Small intestine (tissue), 7 donors: ENCODE measurements around the gene SP7. TPM values are rescaled to one million over a fixed set of nuclear protein-coding genes. Genes with fewer than 3 reads are reported as not detected.
A peak's percentile ranks its signal among the peaks of the same experiment; 100 is the strongest.

Experiments
- DNase-seq, 2 donors: peaks; one replicate each; pipeline versions ENCODE4 v3.0.0 to v3.0.0-alpha.2; 2013
- FAIRE-seq: peaks from 2 replicates; lab custom pipeline; 2012; peaks lifted over from hg19 to GRCh38; lab: Jason Lieb, UNC
- H3K27ac ChIP-seq, 3 donors: one replicate each; pipeline ENCODE4 v1.5.1; 2013; ENCODE audit warnings: low read length in 2 of 3, mild to moderate bottlenecking in 2 of 3, control low read depth in 1 of 3, inconsistent platforms in 1 of 3, low read depth in 1 of 3, moderate library complexity in 1 of 3
- H3K27me3 ChIP-seq, 3 donors: one replicate each; pipeline ENCODE4 v1.6.1; 2013; ENCODE audit warnings: low read length in 3 of 3, inconsistent platforms in 1 of 3; ENCODE audit not compliant: control insufficient read depth in 3 of 3, insufficient read depth in 3 of 3
- H3K36me3 ChIP-seq, 3 donors: one replicate each; pipeline ENCODE4 v1.6.1; 2013; ENCODE audit warnings: low read length in 3 of 3, inconsistent platforms in 1 of 3, low read depth in 1 of 3, mild to moderate bottlenecking in 1 of 3, moderate library complexity in 1 of 3; ENCODE audit not compliant: control insufficient read depth in 3 of 3, insufficient read depth in 2 of 3
- H3K4me1 ChIP-seq, 3 donors: one replicate each; pipeline ENCODE4 v1.6.1; 2013; ENCODE audit warnings: low read length in 2 of 3, inconsistent platforms in 1 of 3, low read depth in 1 of 3, mild to moderate bottlenecking in 1 of 3, moderate library complexity in 1 of 3; ENCODE audit not compliant: control insufficient read depth in 3 of 3, insufficient read depth in 2 of 3
- H3K4me3 ChIP-seq, 3 donors: one replicate each; pipeline ENCODE4 v1.5.1; 2013; ENCODE audit warnings: low read length in 3 of 3, control low read depth in 1 of 3, inconsistent platforms in 1 of 3, low read depth in 1 of 3, mild to moderate bottlenecking in 1 of 3, moderate library complexity in 1 of 3
- H3K9me3 ChIP-seq, 2 donors: one replicate each; pipeline ENCODE4 v1.6.1; 2013; ENCODE audit warnings: low read depth in 1 of 2, low read length in 1 of 2; ENCODE audit not compliant: control insufficient read depth in 2 of 2, insufficient read depth in 1 of 2
- WGBS, 3 donors: extraction: QIAGEN DNeasy Blood & Tissue Kit; methylation state at CpG; one replicate each; pipeline ENCODE4 v1.1.7; 2013; 5-methylcytosine and 5-hydroxymethylcytosine counted together
- polyA plus RNA-seq, 4 donors: library from polyadenylated mRNA; stranded (reverse) in 3 of 4; unstranded in 1 of 4; fragments of 200-250 nt in 3 of 4; fragments of 120-200 nt in 1 of 4; gene quantifications; one replicate each; pipeline versions ENCODE4 v1.2.1 to v1.2.3, GENCODE V29; 2013
- donor health status: healthy with polysubstance abuse.
- donor health status: control.
- donor health status: control.
- donor health status: Bipolar disorder and iron deficiency.
- donor health status: healthy.

Gene SP7
- polyA plus RNA-seq, 4 donors = 0.01 TPM; not detected in 3

DNA sequence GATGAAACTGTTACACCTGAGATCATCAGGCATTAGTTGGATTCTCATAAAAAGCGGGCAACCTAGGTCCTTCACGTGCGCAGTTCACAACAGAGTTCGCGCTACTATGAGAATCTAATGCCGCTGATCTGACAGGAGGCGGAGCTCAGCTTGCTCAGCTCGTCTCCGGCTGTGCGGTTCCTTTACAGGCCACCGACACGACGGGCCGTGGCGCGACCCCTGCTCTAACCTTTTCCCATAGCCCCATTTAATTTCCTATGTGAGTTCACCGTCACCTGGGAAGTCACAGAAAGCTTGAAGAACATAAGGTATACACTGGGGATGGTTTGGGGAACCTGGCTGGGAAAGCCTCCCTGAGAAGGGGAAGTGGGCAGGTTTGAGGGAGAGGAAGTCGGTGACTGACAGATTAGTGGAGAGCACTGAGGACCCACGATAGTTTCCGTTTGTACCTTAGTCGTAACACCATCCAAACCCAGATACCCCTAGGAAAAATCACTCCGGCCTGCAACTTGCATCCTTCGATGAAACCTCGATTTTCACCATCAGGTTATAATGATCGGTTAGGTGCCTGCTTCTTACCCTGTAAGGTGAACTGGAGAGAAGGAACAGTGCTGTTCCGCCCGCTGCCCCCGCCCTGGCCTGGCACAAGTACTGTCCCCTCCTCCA lies 11.9 kb downstream of the SP7 start:
- H3K27me3 ChIP-seq = peaks cover 0 to 44% (median 0%) of the 10 kb centered on the region in 3 donors
- DNase-seq (peak in 1 of 2 donors; percentile 49), FAIRE-seq (no peak)
- H3K27ac ChIP-seq = peak overlapping the region; percentile 79 to 97 (median 82)
- peaks cover 0 to 3% (median 2%) of the 10 kb centered on the region in 3 donors for H3K36me3 ChIP-seq
- peaks cover 3 to 27% (median 8%) of the 10 kb centered on the region in 3 donors for H3K4me1 ChIP-seq
- WGBS, 3 donors = 30 to 46% (median 46%) methylated on average over 28 of the region's 28 CpGs
- H3K9me3 ChIP-seq = no peaks in the 10 kb centered on the region
- peak overlapping the region; percentile 57 to 73 (median 57) for H3K4me3 ChIP-seq

DNA sequence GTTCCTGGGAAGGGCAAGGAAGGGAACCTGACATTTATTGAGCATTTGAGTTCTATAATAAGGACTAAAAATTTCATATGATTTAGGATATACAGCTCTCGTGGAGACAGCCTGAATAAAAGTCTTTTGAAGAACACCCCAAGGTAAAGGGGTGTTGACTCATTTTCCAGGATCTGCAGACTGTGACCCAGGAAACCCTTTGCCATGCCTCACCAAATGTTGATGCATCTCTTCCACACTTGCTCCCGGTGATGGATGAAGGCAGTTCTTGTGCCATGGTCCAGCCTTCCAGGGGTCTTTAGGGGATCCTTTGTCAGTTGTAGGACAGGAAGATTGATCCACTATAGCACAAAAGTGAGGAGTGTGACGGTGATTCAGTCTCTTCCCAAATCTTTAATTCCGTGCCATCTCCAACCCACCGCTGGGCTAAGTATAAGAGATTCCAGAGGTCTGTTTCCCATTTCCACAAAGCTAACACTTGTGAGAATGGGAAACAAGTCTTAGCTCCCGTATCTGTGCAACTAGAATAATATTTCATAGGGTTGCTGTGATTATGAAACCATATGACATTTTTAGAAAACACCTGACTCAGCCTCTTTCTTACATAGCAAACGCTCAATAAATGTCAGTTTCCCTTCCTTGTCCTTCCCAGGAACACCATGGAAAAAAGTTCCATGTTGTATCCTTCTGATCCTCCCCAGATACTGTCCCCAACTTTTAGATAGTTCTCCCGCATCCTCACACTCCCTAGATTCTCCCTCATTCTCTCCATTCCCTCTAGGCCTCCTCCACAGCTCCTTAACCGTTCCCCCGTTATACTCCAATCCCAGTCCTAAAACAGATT lies 15.6 kb downstream of the SP7 start:
- DNase-seq (no peak), FAIRE-seq (no peak)
- peaks cover 3 to 21% (median 8%) of the 10 kb centered on the region in 3 donors for H3K4me1 ChIP-seq
- H3K27me3 ChIP-seq = peaks cover 0 to 15% (median 0%) of the 10 kb centered on the region in 3 donors
- peak overlapping the region; percentile 73 to 90 (median 84) for H3K27ac ChIP-seq
- H3K9me3 ChIP-seq = no peaks in the 10 kb centered on the region
- H3K4me3 ChIP-seq = peak overlapping the region; percentile 37 to 66 (median 61)
- 39 to 42% (median 42%) methylated on average over 10 of the region's 10 CpGs for WGBS, 3 donors
- H3K36me3 ChIP-seq = peaks cover 5 to 24% (median 7%) of the 10 kb centered on the region in 3 donors

- Histone ChIP-seq H3K9me3 (no peaks in the 10 kb centered on the region), H3K4me1 (no peaks in the 10 kb centered on the region), H3K27me3 (no peaks in the 10 kb centered on the region), H3K27ac (no peak overlapping the region), H3K4me3 (no peak overlapping the region), H3K36me3 (peaks cover 7 to 62% (median 7%) of the 10 kb centered on the region in 3 donors)
- DNase-seq = no peak
- WGBS, 3 donors = 54 to 60% (median 58%) methylated on average over 3 of the region's 3 CpGs
- no peak for FAIRE-seq
These were observed 22.2 kb downstream of the SP7 start for GRCh38 chr12:53313996-53314395.

- no peak overlapping the region for H3K4me3 ChIP-seq
- DNase-seq (no peak), FAIRE-seq (no peak)
- WGBS, 3 donors = 67 to 77% (median 69%) methylated on average over 4 of the region's 4 CpGs
- no peaks in the 10 kb centered on the region for H3K27me3 ChIP-seq
- H3K36me3 ChIP-seq = peaks cover 15 to 74% (median 24%) of the 10 kb centered on the region in 3 donors
- no peak overlapping the region for H3K27ac ChIP-seq
- no peaks in the 10 kb centered on the region for H3K9me3 ChIP-seq
- no peaks in the 10 kb centered on the region for H3K4me1 ChIP-seq
These were observed 27.9 kb downstream of the SP7 start for GRCh38 chr12:53308276-53308675.

GRCh38 chr12:53306826-53307225 lies 29.3 kb downstream of the SP7 start:
- Histone ChIP-seq H3K27me3 (no peaks in the 10 kb centered on the region), H3K4me3 (no peak overlapping the region), H3K9me3 (no peaks in the 10 kb centered on the region), H3K27ac (no peak overlapping the region), H3K36me3 (peaks cover 15 to 82% (median 24%) of the 10 kb centered on the region in 3 donors), H3K4me1 (no peaks in the 10 kb centered on the region)
- WGBS, 3 donors = 95 to 99% (median 95%) methylated on average over 7 to 10 of the region's 10 CpGs
- DNase-seq (no peak), FAIRE-seq (no peak)

DNA sequence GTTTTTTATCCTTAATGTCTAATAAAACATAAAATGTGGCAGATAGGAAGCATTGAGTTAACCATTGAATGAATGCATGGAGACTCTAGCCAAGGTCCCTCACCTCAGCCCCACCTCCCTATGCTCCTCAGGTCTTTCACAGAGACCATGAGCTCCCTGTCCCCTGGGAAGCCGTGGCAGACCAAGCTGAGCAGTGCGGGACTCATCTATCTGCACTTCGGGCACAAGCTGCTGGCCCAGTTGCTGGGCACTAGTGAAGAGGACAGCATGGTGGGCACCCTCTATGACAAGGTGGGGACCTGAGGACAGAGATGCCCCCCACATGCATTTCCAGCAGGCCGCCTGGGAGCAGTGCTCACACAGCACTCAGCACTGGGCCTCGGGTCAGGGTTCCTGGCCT lies 33.3 kb downstream of the SP7 start:
- DNase-seq (no peak), FAIRE-seq (no peak)
- H3K4me3 ChIP-seq = no peak overlapping the region
- H3K4me1 ChIP-seq = peaks cover 2 to 12% (median 10%) of the 10 kb centered on the region in 3 donors
- peaks cover 14 to 66% (median 21%) of the 10 kb centered on the region in 3 donors for H3K36me3 ChIP-seq
- no peaks in the 10 kb centered on the region for H3K9me3 ChIP-seq
- 93 to 97% (median 93%) methylated on average over 5 of the region's 5 CpGs for WGBS, 3 donors
- no peak overlapping the region for H3K27ac ChIP-seq
- no peaks in the 10 kb centered on the region for H3K27me3 ChIP-seq

DNA sequence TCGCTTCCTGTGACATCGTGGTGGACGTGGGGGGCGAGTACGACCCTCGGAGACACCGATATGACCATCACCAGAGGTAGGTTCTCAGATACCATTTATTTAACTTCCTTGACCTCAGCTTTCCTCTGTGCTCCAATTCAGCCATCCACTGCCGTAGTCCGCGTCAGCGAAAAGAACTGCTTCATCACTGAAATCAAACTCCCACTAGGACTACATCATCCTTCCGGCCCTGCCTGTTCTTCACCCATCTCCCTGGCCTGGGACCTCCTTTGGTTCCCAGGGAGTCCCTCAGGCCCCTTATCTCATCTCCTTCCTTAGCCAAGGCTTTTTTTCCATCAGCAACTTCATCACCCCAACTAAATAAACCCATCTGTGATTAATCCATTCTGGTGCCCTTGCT lies 36.0 kb downstream of the SP7 start:
- no peaks in the 10 kb centered on the region for H3K27me3 ChIP-seq
- FAIRE-seq (no peak), DNase-seq (no peak)
- peak overlapping the region; percentile 55 to 77 (median 74) for H3K4me3 ChIP-seq
- 2% methylated on average over 12 of the region's 12 CpGs for WGBS, 3 donors
- H3K9me3 ChIP-seq = no peaks in the 10 kb centered on the region
- peak overlapping the region; percentile 34 to 57 (median 47) for H3K27ac ChIP-seq
- H3K36me3 ChIP-seq = peaks cover 0 to 49% (median 2%) of the 10 kb centered on the region in 3 donors
- peaks cover 2 to 17% (median 10%) of the 10 kb centered on the region in 3 donors for H3K4me1 ChIP-seq

GRCh38 chr12:53299454-53300180 lies 36.5 kb downstream of the SP7 start, which contains the start of gene MYG1:
Gene MYG1, plus strand, starts transcription at chr12:53299695. Its CDS starts 43 bp downstream, at chr12:53299738.
- Histone ChIP-seq H3K27ac (peak within 1 kb of the TSS; percentile 34 to 57 (median 47)), H3K9me3 (no peaks in the 10 kb centered on the region), H3K4me3 (peak within 1 kb of the TSS; percentile 55 to 77 (median 74)), H3K27me3 (no peaks in the 10 kb centered on the region), H3K4me1 (peaks cover 2 to 23% (median 10%) of the 10 kb centered on the region in 3 donors), H3K36me3 (peaks cover 0 to 48% (median 2%) of the 10 kb centered on the region in 3 donors)
- DNase-seq (peak; percentile 95), FAIRE-seq (no peak)
- 0 to 1% (median 1%) methylated on average over 45 to 51 of the region's 51 CpGs for WGBS, 3 donors
